ENCODE data around the gene LILRA5.

The LILRA5 gene

GRCh38 chr19:54337858-54338230, 24.9 kb upstream of the LILRA5 start:
- H3K4ac ChIP-seq (ENCODE audit: low read depth in 1 of 2, low read length in 2 of 2): no peak overlapping the region
- no peak for DNase-seq
- H2BK12ac ChIP-seq (ENCODE audit: low read length in 2 of 2): no peak overlapping the region
- H3K36me3 ChIP-seq (ENCODE audit: control insufficient read depth in 1 of 2, insufficient read depth in 2 of 2, low read depth in 1 of 2, low read length in 2 of 2): no peaks in the 10 kb centered on the region
- H3K23ac ChIP-seq (ENCODE audit: low read length in 2 of 2): no peak overlapping the region
- H2BK15ac ChIP-seq (ENCODE audit: low read depth, poor library complexity, severe bottlenecking): no peak overlapping the region
- no peak overlapping the region for H2BK120ac ChIP-seq (ENCODE audit: low read depth, low read length)
- H2AK5ac ChIP-seq (ENCODE audit: low read length, severe bottlenecking): no peak overlapping the region
- peaks cover 0 to 16% of the 10 kb centered on the region in 2 experiments for H3K27me3 ChIP-seq (ENCODE audit: control insufficient read depth in 1 of 2, insufficient read depth in 1 of 2, low read length in 2 of 2)
- H3K4me1 ChIP-seq (ENCODE audit: control insufficient read depth, insufficient read depth, low read depth, low read length): no peaks in the 10 kb centered on the region
- H2AFZ ChIP-seq (ENCODE audit: low read depth, low read length): no peak overlapping the region
- WGBS: 77% methylated on average over 9 of the region's 9 CpGs
- H3K9me3 ChIP-seq (ENCODE audit: control insufficient read depth, low read length): no peaks in the 10 kb centered on the region
- H4K91ac ChIP-seq (ENCODE audit: low read length): no peak overlapping the region
- H3K27ac ChIP-seq (ENCODE audit: low read length, poor library complexity, severe bottlenecking): no peak overlapping the region
- no peak overlapping the region for H3K4me3 ChIP-seq (ENCODE audit: insufficient read depth in 1 of 2, low read depth in 1 of 2, low read length in 2 of 2)
- H3K4me2 ChIP-seq (ENCODE audit: low read length, poor library complexity, severe bottlenecking): no peak overlapping the region
- H2BK5ac ChIP-seq (ENCODE audit: low read depth, low read length, poor library complexity, severe bottlenecking): no peak overlapping the region
- no peak overlapping the region for H3K14ac ChIP-seq (ENCODE audit: low read length in 2 of 2)
- H3K79me1 ChIP-seq (replicated peaks; ENCODE audit: low read length, poor library complexity, severe bottlenecking): no peaks in the 10 kb centered on the region
- no peak overlapping the region for H3K18ac ChIP-seq (ENCODE audit: low read depth in 1 of 2, low read length in 2 of 2)
- H3K9ac ChIP-seq (ENCODE audit: low read length): no peak overlapping the region
- H4K8ac ChIP-seq (ENCODE audit: low read length): no peak overlapping the region

DNA sequence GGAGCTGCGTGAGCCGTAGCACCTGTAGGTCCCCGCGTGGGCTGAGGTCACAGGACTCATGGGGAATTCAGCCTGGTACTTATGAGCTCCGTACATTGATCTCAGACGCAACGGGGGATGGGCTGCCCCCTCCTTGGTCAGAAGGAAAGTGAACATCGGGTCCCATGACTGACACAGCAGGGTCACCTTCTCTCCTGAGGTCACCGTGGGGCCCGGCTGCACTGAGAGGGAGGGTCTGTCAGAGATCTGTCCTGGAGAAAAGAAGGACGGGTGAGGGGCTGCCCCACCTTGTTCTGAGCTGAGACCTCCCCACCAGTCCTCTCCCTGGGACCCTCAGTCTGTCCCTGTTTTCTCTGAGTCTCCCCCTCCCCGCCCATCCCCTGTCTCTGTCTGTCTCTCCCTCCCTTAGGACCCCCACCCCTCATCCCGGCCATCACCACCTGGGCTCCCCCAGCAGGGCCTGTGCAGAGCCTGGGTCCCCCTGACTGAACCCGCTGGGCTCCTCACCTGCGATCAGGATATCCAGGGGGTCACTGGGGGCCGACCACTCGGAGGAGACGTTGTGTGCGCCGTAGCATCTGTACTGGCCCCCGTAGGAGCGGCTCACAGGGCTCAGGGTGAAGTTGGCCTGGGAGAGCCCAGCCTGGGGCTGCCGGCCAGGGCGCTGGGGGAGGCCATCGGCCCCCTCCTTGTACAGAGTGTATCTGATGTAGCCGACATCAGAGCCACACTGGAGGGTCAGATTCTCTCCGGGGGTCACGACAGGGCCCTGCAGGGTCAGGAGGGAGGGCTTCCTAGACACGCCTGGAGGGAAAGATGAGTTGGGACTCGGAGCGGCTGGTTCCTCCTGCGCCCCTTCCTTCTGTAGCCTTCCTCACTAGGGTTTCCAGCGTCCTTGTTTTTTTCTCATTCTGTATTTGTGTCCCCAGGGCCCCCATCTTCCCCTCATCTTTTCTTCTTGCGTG, 24.2 kb upstream of the LILRA5 start:
- H3K9me3 ChIP-seq (ENCODE audit: control insufficient read depth, low read length): no peaks in the 10 kb centered on the region
- no peak overlapping the region for H2AFZ ChIP-seq (ENCODE audit: low read depth, low read length)
- H3K9ac ChIP-seq (ENCODE audit: low read length): no peak overlapping the region
- H3K27ac ChIP-seq (ENCODE audit: low read length, poor library complexity, severe bottlenecking): no peak overlapping the region
- H2BK5ac ChIP-seq (ENCODE audit: low read depth, low read length, poor library complexity, severe bottlenecking): no peak overlapping the region
- no peak overlapping the region for H3K4me2 ChIP-seq (ENCODE audit: low read length, poor library complexity, severe bottlenecking)
- no peak overlapping the region for H3K14ac ChIP-seq (ENCODE audit: low read length in 2 of 2)
- H4K8ac ChIP-seq (ENCODE audit: low read length): no peak overlapping the region
- H2BK15ac ChIP-seq (ENCODE audit: low read depth, poor library complexity, severe bottlenecking): no peak overlapping the region
- H2AK5ac ChIP-seq (ENCODE audit: low read length, severe bottlenecking): no peak overlapping the region
- no peak overlapping the region for H3K4ac ChIP-seq (ENCODE audit: low read depth in 1 of 2, low read length in 2 of 2)
- H3K18ac ChIP-seq (ENCODE audit: low read depth in 1 of 2, low read length in 2 of 2): no peak overlapping the region
- no peak overlapping the region for H2BK120ac ChIP-seq (ENCODE audit: low read depth, low read length)
- no peak overlapping the region for H3K4me3 ChIP-seq (ENCODE audit: insufficient read depth in 1 of 2, low read depth in 1 of 2, low read length in 2 of 2)
- 86% methylated on average over 34 of the region's 34 CpGs for WGBS
- no peaks in the 10 kb centered on the region for H3K36me3 ChIP-seq (ENCODE audit: control insufficient read depth in 1 of 2, insufficient read depth in 2 of 2, low read depth in 1 of 2, low read length in 2 of 2)
- DNase-seq: no peak
- no peak overlapping the region for H4K91ac ChIP-seq (ENCODE audit: low read length)
- peaks cover 0 to 13% of the 10 kb centered on the region in 2 experiments for H3K27me3 ChIP-seq (ENCODE audit: control insufficient read depth in 1 of 2, insufficient read depth in 1 of 2, low read length in 2 of 2)
- no peaks in the 10 kb centered on the region for H3K4me1 ChIP-seq (ENCODE audit: control insufficient read depth, insufficient read depth, low read depth, low read length)
- H2BK12ac ChIP-seq (ENCODE audit: low read length in 2 of 2): no peak overlapping the region
- no peaks in the 10 kb centered on the region for H3K79me1 ChIP-seq (replicated peaks; ENCODE audit: low read length, poor library complexity, severe bottlenecking)
- H3K23ac ChIP-seq (ENCODE audit: low read length in 2 of 2): no peak overlapping the region

- H2AFZ ChIP-seq (ENCODE audit: low read depth, low read length): no peak overlapping the region
- no peaks in the 10 kb centered on the region for H3K9me3 ChIP-seq (ENCODE audit: control insufficient read depth, low read length)
- no peak overlapping the region for H4K91ac ChIP-seq (ENCODE audit: low read length)
- no peak for DNase-seq
- H3K4me1 ChIP-seq (ENCODE audit: control insufficient read depth, insufficient read depth, low read depth, low read length): no peaks in the 10 kb centered on the region
- H2BK15ac ChIP-seq (ENCODE audit: low read depth, poor library complexity, severe bottlenecking): no peak overlapping the region
- H3K4me2 ChIP-seq (ENCODE audit: low read length, poor library complexity, severe bottlenecking): no peak overlapping the region
- no peak overlapping the region for H2BK120ac ChIP-seq (ENCODE audit: low read depth, low read length)
- H2AK5ac ChIP-seq (ENCODE audit: low read length, severe bottlenecking): no peak overlapping the region
- peaks cover 0 to 13% of the 10 kb centered on the region in 2 experiments for H3K27me3 ChIP-seq (ENCODE audit: control insufficient read depth in 1 of 2, insufficient read depth in 1 of 2, low read length in 2 of 2)
- no peak overlapping the region for H3K4me3 ChIP-seq (ENCODE audit: insufficient read depth in 1 of 2, low read depth in 1 of 2, low read length in 2 of 2)
- no peak overlapping the region for H3K9ac ChIP-seq (ENCODE audit: low read length)
- no peaks in the 10 kb centered on the region for H3K36me3 ChIP-seq (ENCODE audit: control insufficient read depth in 1 of 2, insufficient read depth in 2 of 2, low read depth in 1 of 2, low read length in 2 of 2)
- H3K23ac ChIP-seq (ENCODE audit: low read length in 2 of 2): no peak overlapping the region
- no peaks in the 10 kb centered on the region for H3K79me1 ChIP-seq (replicated peaks; ENCODE audit: low read length, poor library complexity, severe bottlenecking)
- H3K27ac ChIP-seq (ENCODE audit: low read length, poor library complexity, severe bottlenecking): no peak overlapping the region
- H2BK5ac ChIP-seq (ENCODE audit: low read depth, low read length, poor library complexity, severe bottlenecking): no peak overlapping the region
- no peak overlapping the region for H3K18ac ChIP-seq (ENCODE audit: low read depth in 1 of 2, low read length in 2 of 2)
- no peak overlapping the region for H3K4ac ChIP-seq (ENCODE audit: low read depth in 1 of 2, low read length in 2 of 2)
- 53% methylated on average over 6 of the region's 12 CpGs for whole genome bisulfite sequencing
- no peak overlapping the region for H3K14ac ChIP-seq (ENCODE audit: low read length in 2 of 2)
- H4K8ac ChIP-seq (ENCODE audit: low read length): no peak overlapping the region
- no peak overlapping the region for H2BK12ac ChIP-seq (ENCODE audit: low read length in 2 of 2)
Observed at GRCh38 chr19:54335979-54336892, 23.3 kb upstream of the LILRA5 start.

DNA sequence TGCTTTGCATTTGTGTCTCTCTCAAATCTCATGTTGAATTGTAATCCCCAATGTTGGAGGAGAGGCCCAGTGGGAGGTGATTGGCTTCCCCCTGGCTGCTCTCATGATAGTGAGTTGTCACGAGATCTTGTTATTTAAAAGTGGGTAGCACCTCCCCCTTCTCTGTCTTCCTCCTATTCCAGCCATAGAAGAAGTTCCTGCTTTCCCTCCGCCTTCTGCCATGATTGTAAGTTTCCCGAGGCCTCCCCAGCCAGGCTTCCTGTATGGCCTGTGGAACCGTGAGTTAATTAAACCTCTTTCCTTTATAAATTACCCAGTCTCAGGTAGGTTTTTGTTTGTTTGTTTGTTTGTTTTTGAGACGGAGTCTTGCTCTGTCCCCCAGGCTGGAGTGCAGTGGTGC, 22.2 kb upstream of the LILRA5 start:
- H3K14ac ChIP-seq (ENCODE audit: low read length in 2 of 2): no peak overlapping the region
- H3K36me3 ChIP-seq (ENCODE audit: control insufficient read depth in 1 of 2, insufficient read depth in 2 of 2, low read depth in 1 of 2, low read length in 2 of 2): no peaks in the 10 kb centered on the region
- no peak overlapping the region for H3K4ac ChIP-seq (ENCODE audit: low read depth in 1 of 2, low read length in 2 of 2)
- no peak overlapping the region for H3K27ac ChIP-seq (ENCODE audit: low read length, poor library complexity, severe bottlenecking)
- H3K23ac ChIP-seq (ENCODE audit: low read length in 2 of 2): no peak overlapping the region
- no peaks in the 10 kb centered on the region for H3K79me1 ChIP-seq (replicated peaks; ENCODE audit: low read length, poor library complexity, severe bottlenecking)
- H3K9ac ChIP-seq (ENCODE audit: low read length): no peak overlapping the region
- no peak overlapping the region for H2AK5ac ChIP-seq (ENCODE audit: low read length, severe bottlenecking)
- no peak overlapping the region for H2AFZ ChIP-seq (ENCODE audit: low read depth, low read length)
- H3K4me2 ChIP-seq (ENCODE audit: low read length, poor library complexity, severe bottlenecking): no peak overlapping the region
- H4K91ac ChIP-seq (ENCODE audit: low read length): no peak overlapping the region
- H2BK5ac ChIP-seq (ENCODE audit: low read depth, low read length, poor library complexity, severe bottlenecking): no peak overlapping the region
- no peak overlapping the region for H4K8ac ChIP-seq (ENCODE audit: low read length)
- no peaks in the 10 kb centered on the region for H3K4me1 ChIP-seq (ENCODE audit: control insufficient read depth, insufficient read depth, low read depth, low read length)
- H3K4me3 ChIP-seq (ENCODE audit: insufficient read depth in 1 of 2, low read depth in 1 of 2, low read length in 2 of 2): no peak overlapping the region
- H3K27me3 ChIP-seq (ENCODE audit: control insufficient read depth in 1 of 2, insufficient read depth in 1 of 2, low read length in 2 of 2): peaks cover 0 to 13% of the 10 kb centered on the region in 2 experiments
- 44% methylated on average over 2 of the region's 5 CpGs for WGBS
- H2BK120ac ChIP-seq (ENCODE audit: low read depth, low read length): no peak overlapping the region
- no peak overlapping the region for H2BK12ac ChIP-seq (ENCODE audit: low read length in 2 of 2)
- no peak for DNase-seq
- H3K9me3 ChIP-seq (ENCODE audit: control insufficient read depth, low read length): no peaks in the 10 kb centered on the region
- H3K18ac ChIP-seq (ENCODE audit: low read depth in 1 of 2, low read length in 2 of 2): no peak overlapping the region
- H2BK15ac ChIP-seq (ENCODE audit: low read depth, poor library complexity, severe bottlenecking): no peak overlapping the region
